Measurements from ENCODE around the gene ADAMTS19. TPM values are rescaled to one million over a fixed set of nuclear protein-coding genes. Genes with fewer than 3 reads are reported as not detected.
"Not testable (repeated sequence)": the region's sequence is repeated elsewhere in the genome, so short reads cannot be mapped to it uniquely, and the experiment has no call there.

Gene ADAMTS19
- total and polyA plus RNA-seq, 3 experiments from 2014 or later = not detected

- ChIA-PET CTCF (no interaction called here), POLR2A (no interaction called here)
- Histone ChIP-seq H3K4me1 (ENCODE audit: insufficient read depth, low read length) (no peaks in the 10 kb centered on the region), H3K36me3 (ENCODE audit: insufficient read depth, low read length) (no peaks in the 10 kb centered on the region), H3K27me3 (ENCODE audit: insufficient read depth, low read length, poor library complexity, severe bottlenecking) (no peaks in the 10 kb centered on the region), H3K27ac (ENCODE audit: low read depth, low read length) (no peak overlapping the region), H3K4me3 (ENCODE audit: low read length) (no peak overlapping the region), H3K9me3 (ENCODE audit: low read length) (no peaks in the 10 kb centered on the region)
- no peak for DNase-seq
- Mint-ChIP-seq H3K4me3 (no peak overlapping the region), H3K27ac (no peak overlapping the region), H3K27me3 (no peaks in the 10 kb centered on the region), H3K36me3 (no peaks in the 10 kb centered on the region), H3K9me3 (peaks cover 0 to 5% (median 0%) of the 10 kb centered on the region in 5 donors), H3K4me1 (no peaks in the 10 kb centered on the region)
These were observed 159.7 kb downstream of the ADAMTS19 start for GRCh38 chr5:129619782-129620181.

- Mint-ChIP-seq H3K4me3 (no peak overlapping the region), H3K27me3 (no peaks in the 10 kb centered on the region), H3K36me3 (no peaks in the 10 kb centered on the region), H3K9me3 (peaks cover 0 to 15% (median 7%) of the 10 kb centered on the region in 5 donors), H3K4me1 (no peaks in the 10 kb centered on the region), H3K27ac (no peak overlapping the region)
- ChIA-PET CTCF (no interaction called here), POLR2A (no interaction called here)
- Histone ChIP-seq H3K9me3 (ENCODE audit: low read length) (no peaks in the 10 kb centered on the region), H3K36me3 (ENCODE audit: insufficient read depth, low read length) (no peaks in the 10 kb centered on the region), H3K27me3 (ENCODE audit: insufficient read depth, low read length, poor library complexity, severe bottlenecking) (no peaks in the 10 kb centered on the region), H3K4me1 (ENCODE audit: insufficient read depth, low read length) (no peaks in the 10 kb centered on the region), H3K4me3 (ENCODE audit: low read length) (no peak overlapping the region), H3K27ac (ENCODE audit: low read depth, low read length) (no peak overlapping the region)
- DNase-seq = no peak
These were observed 162.4 kb downstream of the ADAMTS19 start for GRCh38 chr5:129622531-129622930.

GRCh38 chr5:129629575-129629974 lies 169.5 kb downstream of the ADAMTS19 start:
- no peak overlapping the region for H3K4me3 Mint-ChIP-seq
- H3K4me1 ChIP-seq (ENCODE audit: insufficient read depth, low read length) = no peaks in the 10 kb centered on the region
- H3K27ac Mint-ChIP-seq = no peak overlapping the region
- peaks cover 0 to 2% (median 0%) of the 10 kb centered on the region in 3 donors for H3K36me3 Mint-ChIP-seq
- no peak overlapping the region for H3K27ac ChIP-seq (ENCODE audit: low read depth, low read length)
- CTCF ChIA-PET = no interaction called here
- POLR2A ChIA-PET = no interaction called here
- H3K9me3 Mint-ChIP-seq = peaks cover 0 to 18% (median 4%) of the 10 kb centered on the region in 5 donors
- H3K4me1 Mint-ChIP-seq = no peaks in the 10 kb centered on the region
- no peak for DNase-seq
- H3K27me3 ChIP-seq (ENCODE audit: insufficient read depth, low read length, poor library complexity, severe bottlenecking) = no peaks in the 10 kb centered on the region
- no peaks in the 10 kb centered on the region for H3K9me3 ChIP-seq (ENCODE audit: low read length)
- no peaks in the 10 kb centered on the region for H3K27me3 Mint-ChIP-seq
- H3K36me3 ChIP-seq (ENCODE audit: insufficient read depth, low read length) = no peaks in the 10 kb centered on the region
- H3K4me3 ChIP-seq (ENCODE audit: low read length) = no peak overlapping the region

- CTCF ChIA-PET = no interaction called here
- peaks cover 0 to 2% (median 0%) of the 10 kb centered on the region in 3 donors for H3K36me3 Mint-ChIP-seq
These were observed 170.0 kb downstream of the ADAMTS19 start for GRCh38 chr5:129630101-129630500.

GRCh38 chr5:129631961-129632360 lies 171.9 kb downstream of the ADAMTS19 start:
- no peak for DNase-seq
- Histone ChIP-seq H3K36me3 (ENCODE audit: insufficient read depth, low read length) (no peaks in the 10 kb centered on the region), H3K27me3 (ENCODE audit: insufficient read depth, low read length, poor library complexity, severe bottlenecking) (no peaks in the 10 kb centered on the region), H3K9me3 (ENCODE audit: low read length) (no peaks in the 10 kb centered on the region), H3K4me1 (ENCODE audit: insufficient read depth, low read length) (no peaks in the 10 kb centered on the region), H3K4me3 (ENCODE audit: low read length) (no peak overlapping the region), H3K27ac (ENCODE audit: low read depth, low read length) (no peak overlapping the region)
- H3K4me3 Mint-ChIP-seq = no peak overlapping the region
- peaks cover 0 to 14% (median 5%) of the 10 kb centered on the region in 5 donors for H3K9me3 Mint-ChIP-seq
- no peaks in the 10 kb centered on the region for H3K4me1 Mint-ChIP-seq
- H3K27me3 Mint-ChIP-seq = no peaks in the 10 kb centered on the region
- ChIA-PET CTCF (no interaction called here), POLR2A (no interaction called here)
- H3K27ac Mint-ChIP-seq = no peak overlapping the region
- H3K36me3 Mint-ChIP-seq = peaks cover 0 to 2% (median 0%) of the 10 kb centered on the region in 3 donors

More at GRCh38 chr5:129630101-129630500, 170.0 kb downstream of the ADAMTS19 start:
- DNase-seq = no peak
- H3K27me3 ChIP-seq (ENCODE audit: insufficient read depth, low read length, poor library complexity, severe bottlenecking) = no peaks in the 10 kb centered on the region
- no peaks in the 10 kb centered on the region for H3K36me3 ChIP-seq (ENCODE audit: insufficient read depth, low read length)
- Mint-ChIP-seq H3K4me1 (no peaks in the 10 kb centered on the region), H3K9me3 (peaks cover 0 to 18% (median 4%) of the 10 kb centered on the region in 5 donors), H3K27ac (no peak overlapping the region), H3K27me3 (no peaks in the 10 kb centered on the region), H3K4me3 (no peak overlapping the region)
- H3K4me3 ChIP-seq (ENCODE audit: low read length) = no peak overlapping the region
- no peak overlapping the region for H3K27ac ChIP-seq (ENCODE audit: low read depth, low read length)
- no peaks in the 10 kb centered on the region for H3K4me1 ChIP-seq (ENCODE audit: insufficient read depth, low read length)
- no peaks in the 10 kb centered on the region for H3K9me3 ChIP-seq (ENCODE audit: low read length)
- POLR2A ChIA-PET = no interaction called here

GRCh38 chr5:129637501-129637900 lies 177.4 kb downstream of the ADAMTS19 start:
- POLR2A ChIA-PET; H3K27ac ChIP-seq (ENCODE audit: low read depth, low read length); H3K36me3 ChIP-seq (ENCODE audit: insufficient read depth, low read length); H3K27me3 ChIP-seq (ENCODE audit: insufficient read depth, low read length, poor library complexity, severe bottlenecking); H3K27ac Mint-ChIP-seq; H3K36me3 Mint-ChIP-seq; H3K4me3 Mint-ChIP-seq; H3K4me3 ChIP-seq (ENCODE audit: low read length); H3K4me1 Mint-ChIP-seq; H3K4me1 ChIP-seq (ENCODE audit: insufficient read depth, low read length); H3K27me3 Mint-ChIP-seq; H3K9me3 ChIP-seq (ENCODE audit: low read length); CTCF ChIA-PET; DNase-seq; H3K9me3 Mint-ChIP-seq: not testable (repeated sequence)

- Mint-ChIP-seq H3K9me3 (peaks cover 0 to 5% (median 2%) of the 10 kb centered on the region in 5 donors), H3K27me3 (no peaks in the 10 kb centered on the region), H3K27ac (no peak overlapping the region), H3K36me3 (no peaks in the 10 kb centered on the region), H3K4me1 (no peaks in the 10 kb centered on the region), H3K4me3 (no peak overlapping the region)
- Histone ChIP-seq H3K4me1 (ENCODE audit: insufficient read depth, low read length) (no peaks in the 10 kb centered on the region), H3K9me3 (ENCODE audit: low read length) (no peaks in the 10 kb centered on the region), H3K4me3 (ENCODE audit: low read length) (no peak overlapping the region), H3K36me3 (ENCODE audit: insufficient read depth, low read length) (no peaks in the 10 kb centered on the region), H3K27ac (ENCODE audit: low read depth, low read length) (no peak overlapping the region), H3K27me3 (ENCODE audit: insufficient read depth, low read length, poor library complexity, severe bottlenecking) (no peaks in the 10 kb centered on the region)
- DNase-seq = no peak
- POLR2A ChIA-PET = no interaction called here
- CTCF ChIA-PET = no interaction called here
These were observed 179.2 kb downstream of the ADAMTS19 start for GRCh38 chr5:129639331-129639730.

- Histone ChIP-seq H3K27ac (ENCODE audit: low read depth, low read length) (no peak overlapping the region), H3K4me3 (ENCODE audit: low read length) (no peak overlapping the region), H3K4me1 (ENCODE audit: insufficient read depth, low read length) (no peaks in the 10 kb centered on the region), H3K9me3 (ENCODE audit: low read length) (no peaks in the 10 kb centered on the region), H3K27me3 (ENCODE audit: insufficient read depth, low read length, poor library complexity, severe bottlenecking) (no peaks in the 10 kb centered on the region), H3K36me3 (ENCODE audit: insufficient read depth, low read length) (no peaks in the 10 kb centered on the region)
- Mint-ChIP-seq H3K27me3 (no peaks in the 10 kb centered on the region), H3K36me3 (no peaks in the 10 kb centered on the region), H3K4me3 (no peak overlapping the region), H3K27ac (no peak overlapping the region), H3K4me1 (no peaks in the 10 kb centered on the region), H3K9me3 (peaks cover 0 to 6% (median 2%) of the 10 kb centered on the region in 5 donors)
- ChIA-PET POLR2A (no interaction called here), CTCF (no interaction called here)
- no peak for DNase-seq
These were observed 192.4 kb downstream of the ADAMTS19 start for GRCh38 chr5:129652349-129653056.

- Mint-ChIP-seq H3K27ac (no peak overlapping the region), H3K27me3 (no peaks in the 10 kb centered on the region), H3K36me3 (no peaks in the 10 kb centered on the region), H3K4me3 (no peak overlapping the region), H3K4me1 (no peaks in the 10 kb centered on the region), H3K9me3 (peaks cover 0 to 8% (median 2%) of the 10 kb centered on the region in 5 donors)
- no peak overlapping the region for H3K4me3 ChIP-seq (ENCODE audit: low read length)
- H3K4me1 ChIP-seq (ENCODE audit: insufficient read depth, low read length) = no peaks in the 10 kb centered on the region
- ChIA-PET CTCF (no interaction called here), POLR2A (no interaction called here)
- H3K36me3 ChIP-seq (ENCODE audit: insufficient read depth, low read length) = no peaks in the 10 kb centered on the region
- no peaks in the 10 kb centered on the region for H3K9me3 ChIP-seq (ENCODE audit: low read length)
- no peaks in the 10 kb centered on the region for H3K27me3 ChIP-seq (ENCODE audit: insufficient read depth, low read length, poor library complexity, severe bottlenecking)
- DNase-seq = no peak
- H3K27ac ChIP-seq (ENCODE audit: low read depth, low read length) = no peak overlapping the region
These were observed 192.9 kb downstream of the ADAMTS19 start for GRCh38 chr5:129653057-129653375.
